H9 (cell line): ENCODE data around the gene DDIAS. TPM values are rescaled to one million over a fixed set of nuclear protein-coding genes. Genes with fewer than 3 reads are reported as not detected.
"Not testable (repeated sequence)": the region's sequence is repeated elsewhere in the genome, so short reads cannot be mapped to it uniquely, and the experiment has no call there.

ENCODE experiments used
- DNase-seq: peaks from one replicate; pipeline ENCODE4 v3.0.0-alpha.2; 2017
- H2AFZ ChIP-seq: one replicate; pipeline ENCODE4 v1.6.1; 2013; ENCODE audit warnings: mild to moderate bottlenecking, low read length, control low read depth, moderate library complexity
- H2AK5ac ChIP-seq: 2 replicates; pipeline ENCODE4 v1.6.1; 2013; ENCODE audit warnings: low read length, control low read depth, mixed read lengths; ENCODE audit not compliant: insufficient read length
- H2BK120ac ChIP-seq: one replicate; pipeline ENCODE4 v1.6.1; 2013; ENCODE audit warnings: low read depth, mild to moderate bottlenecking, low read length, control low read depth, inconsistent platforms; ENCODE audit not compliant: poor library complexity, severe bottlenecking
- H2BK12ac ChIP-seq: 2 replicates; pipeline ENCODE4 v1.6.1; 2013; ENCODE audit warnings: low read length, control low read depth, mixed read lengths, low read depth; ENCODE audit not compliant: insufficient read length
- H2BK15ac ChIP-seq: 2 replicates; pipeline ENCODE4 v1.6.1; 2013; ENCODE audit warnings: low read depth, low read length, control low read depth
- H2BK20ac ChIP-seq: one replicate; pipeline ENCODE4 v1.6.1; 2013; ENCODE audit warnings: low read depth, mild to moderate bottlenecking, low read length, control low read depth, inconsistent platforms; ENCODE audit not compliant: poor library complexity, severe bottlenecking
- H2BK5ac ChIP-seq: 2 replicates; pipeline ENCODE4 v1.6.1; 2013; ENCODE audit warnings: low read length, control low read depth, mixed read lengths; ENCODE audit not compliant: insufficient read length
- H3K14ac ChIP-seq: 2 replicates; pipeline ENCODE4 v1.6.1; 2013; ENCODE audit warnings: low read length, control low read depth; ENCODE audit not compliant: insufficient read depth
- H3K18ac ChIP-seq: 2 replicates; pipeline ENCODE4 v1.6.1; 2013; ENCODE audit warnings: low read depth, mild to moderate bottlenecking, mixed read lengths, low read length, control low read depth; ENCODE audit not compliant: insufficient read length
- H3K23ac ChIP-seq: 2 replicates; pipeline ENCODE4 v1.6.1; 2013; ENCODE audit warnings: low read length, control low read depth, mixed read lengths, low read depth; ENCODE audit not compliant: insufficient read length
- H3K23me2 ChIP-seq: 2 replicates; pipeline ENCODE4 v1.6.1; 2013; ENCODE audit warnings: low read depth, mild to moderate bottlenecking, mixed read lengths, low read length, control low read depth; ENCODE audit not compliant: insufficient read length, poor library complexity, severe bottlenecking
- H3K27ac ChIP-seq: 2 replicates; pipeline ENCODE4 v1.5.1; 2013; ENCODE audit warnings: low read length, control low read depth, mixed read lengths, low read depth; ENCODE audit not compliant: insufficient read length
- H3K27me3 ChIP-seq: 2 replicates; pipeline ENCODE4 v1.6.1; 2013; ENCODE audit warnings: low read length, control low read depth, inconsistent platforms; ENCODE audit not compliant: insufficient read depth
- H3K4ac ChIP-seq: 2 replicates; pipeline ENCODE4 v1.6.1; 2013; ENCODE audit warnings: low read depth, mild to moderate bottlenecking, control low read depth, inconsistent platforms, low read length, moderate library complexity
- H3K4me1 ChIP-seq: 2 replicates; pipeline ENCODE4 v1.6.1; 2013; ENCODE audit warnings: low read length, control low read depth, inconsistent platforms; ENCODE audit not compliant: insufficient read depth
- H3K4me2 ChIP-seq: 2 replicates; pipeline ENCODE4 v1.6.1; 2013; ENCODE audit warnings: low read length, control low read depth, mixed read lengths; ENCODE audit not compliant: insufficient read length, insufficient read depth
- H3K56ac ChIP-seq: 2 replicates; pipeline ENCODE4 v1.6.1; 2013; ENCODE audit warnings: low read depth, mild to moderate bottlenecking, mixed read lengths, low read length, control low read depth; ENCODE audit not compliant: insufficient read length
- H3K79me1 ChIP-seq: 2 replicates; pipeline ENCODE4 v1.6.1; 2013; ENCODE audit warnings: low read depth, mild to moderate bottlenecking, moderate library complexity, low read length, control low read depth, inconsistent platforms; ENCODE audit not compliant: insufficient read depth, poor library complexity, severe bottlenecking
- H3K79me2 ChIP-seq: 2 replicates; pipeline ENCODE4 v1.6.1; 2013; ENCODE audit warnings: low read length, control low read depth, inconsistent platforms; ENCODE audit not compliant: insufficient read depth
- H3K9ac ChIP-seq: 2 replicates; pipeline ENCODE4 v1.6.1; 2013; ENCODE audit warnings: low read length, control low read depth, mixed read lengths; ENCODE audit not compliant: insufficient read length; ENCODE audit errors: extremely low read depth
- H3K9me3 ChIP-seq: one replicate; pipeline ENCODE4 v1.6.1; 2013; ENCODE audit warnings: low read depth, low read length, inconsistent platforms; ENCODE audit not compliant: control insufficient read depth
- H3T11ph ChIP-seq: one replicate; pipeline ENCODE4 v1.6.1; 2013; ENCODE audit warnings: mild to moderate bottlenecking, low read length, control low read depth, inconsistent platforms
- H4K20me1 ChIP-seq: one replicate; pipeline ENCODE4 v1.6.1; 2013; ENCODE audit not compliant: control insufficient read depth, insufficient read length, insufficient read depth
- H4K5ac ChIP-seq: 2 replicates; pipeline ENCODE4 v1.6.1; 2013; ENCODE audit warnings: low read depth, mild to moderate bottlenecking, mixed read lengths, low read length, control low read depth; ENCODE audit not compliant: insufficient read length
- H4K8ac ChIP-seq: replicated peaks from 2 replicates; pipeline ENCODE4 v1.6.1; 2013; ENCODE audit warnings: low read length, control low read depth, mixed read lengths, low read depth; ENCODE audit not compliant: insufficient read length
- H4K91ac ChIP-seq: 2 replicates; pipeline ENCODE4 v1.6.1; 2013; ENCODE audit warnings: low read depth, mild to moderate bottlenecking, moderate library complexity, mixed read lengths, low read length, control low read depth; ENCODE audit not compliant: insufficient read length
- H3K27ac Mint-ChIP-seq, 3 experiments: 2 replicates in 2 of 3; 3 replicates in 1 of 3; pipeline ENCODE4 v1.8.0; 2020 to 2021; ENCODE audit warnings: mixed read lengths in 3 of 3, mild to moderate bottlenecking in 1 of 3, moderate library complexity in 1 of 3
- H3K27me3 Mint-ChIP-seq: 2 replicates; pipeline ENCODE4 v1.8.0; 2021; ENCODE audit warnings: low read depth, mild to moderate bottlenecking, moderate library complexity, mixed read lengths
- H3K36me3 Mint-ChIP-seq, 3 experiments: 2 replicates in 2 of 3; 3 replicates in 1 of 3; pipeline ENCODE4 v1.8.0; 2020 to 2021; ENCODE audit warnings: low read depth in 3 of 3, mixed read lengths in 3 of 3; ENCODE audit not compliant: insufficient read depth in 1 of 3
- H3K4me1 Mint-ChIP-seq, 2 experiments: 2 replicates each; pipeline ENCODE4 v1.8.0; 2020; ENCODE audit warnings: mixed read lengths in 2 of 2
- H3K4me3 Mint-ChIP-seq, 2 experiments: 2 replicates in 1 of 2; 3 replicates in 1 of 2; pipeline ENCODE4 v1.8.0; 2020 to 2021; ENCODE audit warnings: mild to moderate bottlenecking in 2 of 2, mixed read lengths in 2 of 2, moderate library complexity in 1 of 2
- H3K9me3 Mint-ChIP-seq, 2 experiments: 2 replicates in 1 of 2; 3 replicates in 1 of 2; pipeline ENCODE4 v1.8.0; 2020; ENCODE audit warnings: mild to moderate bottlenecking in 2 of 2, mixed read lengths in 2 of 2, moderate library complexity in 1 of 2
- CTCF ChIP-seq: fragments of 200-600 bp; sonication (generic); conservative IDR thresholded peaks from 3 replicates; pipeline ENCODE4 v1.8.0; 2021; ENCODE audit warnings: antibody characterized with exemption, mild to moderate bottlenecking
- WGBS: extraction: QIAGEN DNeasy Blood & Tissue Kit; methylation state at CpG from one replicate; pipeline ENCODE4 v1.1.7; 2013; ENCODE audit warnings: missing lambda C conversion rate, low lambda C conversion rate, mixed read lengths; ENCODE audit not compliant: insufficient read length; ENCODE audit errors: extremely low coverage; 5-methylcytosine and 5-hydroxymethylcytosine counted together
- total RNA-seq: library from RNA; stranded (reverse); gene quantifications from 2 replicates; pipeline ENCODE4 v1.2.1, GENCODE V29; 2021

The DDIAS gene
- total RNA-seq, 1 experiment from 2014 or later: 18.6 TPM

- Histone ChIP-seq H3K23ac (no peak overlapping the region), H2AK5ac (no peak overlapping the region), H3K27ac (no peak overlapping the region), H4K5ac (no peak overlapping the region), H3K4me2 (no peak overlapping the region), H2BK20ac (no peak overlapping the region), H3K14ac (no peak overlapping the region), H2BK15ac (no peak overlapping the region), H3K9me3 (no peaks in the 10 kb centered on the region), H4K8ac (no peak overlapping the region), H4K20me1 (no peaks in the 10 kb centered on the region), H3K23me2 (no peaks in the 10 kb centered on the region), H2BK5ac (no peak overlapping the region), H4K91ac (no peak overlapping the region), H3K79me2 (no peaks in the 10 kb centered on the region; the same call in 1 of the 2 replicates), H3K18ac (no peak overlapping the region), H2BK12ac (no peak overlapping the region), H3K56ac (no peak overlapping the region), H3K27me3 (no peaks in the 10 kb centered on the region), H2BK120ac (no peak overlapping the region), H3K9ac (no peak overlapping the region), H3K79me1 (no peaks in the 10 kb centered on the region), H3K4me1 (no peaks in the 10 kb centered on the region), H2AFZ (no peak overlapping the region), H3T11ph (no peak overlapping the region), H3K4ac (no peak overlapping the region)
- Mint-ChIP-seq H3K27me3 (0 out of 2 replicates have a peak, but pooled peaks cover 3% of the 10 kb centered on the region), H3K4me1 (peaks cover 12 to 13% of the 10 kb centered on the region in 2 experiments), H3K36me3 (peaks cover 0 to 15% (median 4%) of the 10 kb centered on the region in 3 experiments; a peak in 4 of 7 replicates), H3K4me3 (no peak overlapping the region), H3K27ac (no peak overlapping the region), H3K9me3 (peaks cover 3 to 5% of the 10 kb centered on the region in 2 experiments; a peak in 4 of 5 replicates)
- no peak for DNase-seq
- WGBS: no CpG with 5 or more reads among the region's 2 CpGs
- TF ChIP-seq CTCF: no peak
Observed at GRCh38 chr11:82942376-82942775, 40.8 kb downstream of the DDIAS start.

GRCh38 chr11:82943430-82943829, 41.9 kb downstream of the DDIAS start:
- not testable (repeated sequence) for H3K14ac ChIP-seq, DNase-seq, H3K56ac ChIP-seq, H3K18ac ChIP-seq, H2AK5ac ChIP-seq, H2BK15ac ChIP-seq, H3K23ac ChIP-seq, H4K91ac ChIP-seq, H4K5ac ChIP-seq, H3K4me1 ChIP-seq, H3K9ac ChIP-seq, H3K27ac ChIP-seq, H3K9me3 ChIP-seq, H3T11ph ChIP-seq, H2BK5ac ChIP-seq, H2BK12ac ChIP-seq, H3K79me1 ChIP-seq, H4K20me1 ChIP-seq, H3K79me2 ChIP-seq, H3K23me2 ChIP-seq, H2AFZ ChIP-seq, H3K4me2 ChIP-seq, H4K8ac ChIP-seq, H3K4me3 Mint-ChIP-seq, H2BK120ac ChIP-seq, H3K27ac Mint-ChIP-seq, H2BK20ac ChIP-seq, H3K27me3 Mint-ChIP-seq, H3K4ac ChIP-seq, H3K9me3 Mint-ChIP-seq, H3K27me3 ChIP-seq
- Mint-ChIP-seq H3K36me3 (peaks cover 0 to 15% (median 4%) of the 10 kb centered on the region in 3 experiments; a peak in 4 of 7 replicates), H3K4me1 (peaks cover 12 to 13% of the 10 kb centered on the region in 2 experiments)
- WGBS: no CpG with 5 or more reads among the region's 1 CpG
